Pancreas (tissue), 10 donors: ENCODE data around the gene ZSWIM5. TPM values are rescaled to one million over a fixed set of nuclear protein-coding genes. Genes with fewer than 3 reads are reported as not detected.

Experiments used
- ATAC-seq, 4 donors: fragments of 200-7000 bp; cut with Tn5 transposase; one replicate each; pipeline versions ENCODE4 v1.8.0 to v1.9.1; 2020; ENCODE audit warnings: mild to moderate bottlenecking in 4 of 4, moderate library complexity in 4 of 4
- DNase-seq, 6 donors: peaks; one replicate each; pipeline ENCODE4 v3.0.0-alpha.2; 2020
- FAIRE-seq: peaks from 2 replicates; lab custom pipeline; 2012; peaks lifted over from hg19 to GRCh38; lab: Jason Lieb, UNC
- H3K27ac ChIP-seq, 4 donors: fragments of 200-600 bp; sonication (generic); 1 replicate in 3 of 4; 2 replicates in 1 of 4; pipeline versions ENCODE4 v1.5.0 to v1.8.0; 2020
- H3K27me3 ChIP-seq, 4 donors: fragments of 200-600 bp; one replicate each; pipeline ENCODE4 v1.8.0; 2021
- H3K36me3 ChIP-seq, 3 donors: fragments of 200-600 bp; sonication (generic) in 1 of 3; one replicate each; pipeline versions ENCODE4 v1.5.0 to v1.8.0; 2020 to 2021
- H3K4me1 ChIP-seq, 3 donors: fragments of 200-600 bp; one replicate each; pipeline ENCODE4 v1.8.0; 2021
- H3K4me3 ChIP-seq, 4 donors: fragments of 200-600 bp; sonication (generic) in 2 of 4; one replicate each; pipeline versions ENCODE4 v1.5.0 to v1.8.0; 2020 to 2021
- H3K9me3 ChIP-seq, 4 donors: fragments of 200-600 bp; one replicate each; pipeline ENCODE4 v1.8.0; 2021
- CTCF ChIP-seq, 4 donors: fragments of 200-600 bp; sonication (generic) in 3 of 4; IDR thresholded peaks; one replicate each; pipeline versions ENCODE4 v1.5.0 to v1.8.0; 2021; ENCODE audit warnings: antibody characterized with exemption in 4 of 4
- WGBS, 2 donors: extraction: QIAGEN DNeasy Blood & Tissue Kit; methylation state at CpG; one replicate each; pipeline ENCODE4 v1.1.7; 2013; 5-methylcytosine and 5-hydroxymethylcytosine counted together
- intact Hi-C, 3 donors: fragments of 100-400 bp; cut with DNase I; formaldehyde crosslinking; loops; one replicate each; pipeline versions ENCODE4 v1.11.1 to v1.14.2; 2022
- polyA plus RNA-seq, 2 donors: library from polyadenylated mRNA; stranded (reverse); fragments of 200-250 nt; gene quantifications; one replicate each; pipeline ENCODE4 v1.2.3, GENCODE V29; 2013
- total RNA-seq, 6 donors: library from RNA; stranded (reverse); fragmentation: NEBNext Ultra II Directional in 4 of 6; extraction: Animal tissue kit (Norgen Biotek cat#: 25700) in 4 of 6; gene quantifications; one replicate each; pipeline versions ENCODE4 v1.2.1 to v1.2.4, GENCODE V29; 2021 to 2023
- donor health status: healthy with polysubstance abuse.
- donor health status: DM: no; HTN: no; CAD: no; lungs with moderate emphysema.
- donor health status: DM: no; HTN: no; CAD: no.
- donor health status: control.
- donor health status: control.
- donor health status: Bipolar disorder and iron deficiency.
- donor health status: DM: yes; HTN: yes; CAD: no.
- donor health status: DM: no; HTN: no; CAD: no.
- donor health status: DM: no; HTN: no; CAD: no.
- donor health status: DM: yes; HTN: yes; CAD: no.

Gene ZSWIM5
- total and polyA plus RNA-seq, 8 donors: 0.76 to 2.7 (median 2.4) TPM

DNA sequence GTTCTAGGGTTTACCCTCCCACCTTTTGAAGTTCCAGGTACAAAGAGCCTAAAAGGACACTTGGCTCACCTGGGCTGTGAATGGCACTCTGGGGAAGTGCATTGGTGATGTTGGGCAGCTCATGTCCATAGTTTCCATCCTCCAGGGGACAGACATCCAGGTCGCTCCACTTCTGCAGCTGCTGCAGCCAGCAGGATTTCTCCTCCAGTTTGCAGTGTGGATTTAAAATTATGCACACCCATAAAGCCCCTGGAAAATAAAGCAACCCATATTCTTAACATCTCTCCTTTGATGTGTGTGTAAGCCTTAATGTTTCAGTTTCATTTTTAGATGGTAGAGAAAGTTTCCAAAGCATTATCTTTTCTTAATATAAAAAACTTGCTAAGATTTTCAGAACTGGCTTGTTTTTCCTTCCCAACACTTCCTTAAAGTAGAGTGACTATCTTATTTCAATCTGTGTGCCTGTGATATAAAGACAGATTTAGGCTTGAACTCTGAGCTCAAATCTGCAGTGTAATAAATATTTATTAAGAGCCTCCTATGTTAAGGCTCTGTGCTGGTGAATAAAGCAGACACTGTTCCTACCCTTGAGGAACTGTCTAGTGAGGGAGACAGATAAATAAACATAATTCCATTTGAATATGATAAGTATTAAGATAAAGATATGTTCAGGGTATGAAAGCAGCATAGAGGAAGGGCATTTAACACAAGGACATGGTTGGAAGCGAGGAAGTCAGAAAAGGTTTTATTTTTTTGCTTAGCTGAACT, 155.2 kb downstream of the ZSWIM5 start:
- no peaks in the 10 kb centered on the region for H3K9me3 ChIP-seq
- no peaks in the 10 kb centered on the region for H3K27me3 ChIP-seq
- no peak for ATAC-seq
- FAIRE-seq: no peak
- H3K36me3 ChIP-seq: no peaks in the 10 kb centered on the region
- WGBS, 2 donors: 89 to 92% methylated on average over 2 of the region's 2 CpGs
- no peaks in the 10 kb centered on the region for H3K4me1 ChIP-seq
- no peak overlapping the region for H3K27ac ChIP-seq
- DNase-seq: no peak
- TF ChIP-seq CTCF (IDR thresholded peaks at IDR 0.05): no peak
- intact Hi-C loops: no loop called here
- H3K4me3 ChIP-seq: no peak overlapping the region

DNA sequence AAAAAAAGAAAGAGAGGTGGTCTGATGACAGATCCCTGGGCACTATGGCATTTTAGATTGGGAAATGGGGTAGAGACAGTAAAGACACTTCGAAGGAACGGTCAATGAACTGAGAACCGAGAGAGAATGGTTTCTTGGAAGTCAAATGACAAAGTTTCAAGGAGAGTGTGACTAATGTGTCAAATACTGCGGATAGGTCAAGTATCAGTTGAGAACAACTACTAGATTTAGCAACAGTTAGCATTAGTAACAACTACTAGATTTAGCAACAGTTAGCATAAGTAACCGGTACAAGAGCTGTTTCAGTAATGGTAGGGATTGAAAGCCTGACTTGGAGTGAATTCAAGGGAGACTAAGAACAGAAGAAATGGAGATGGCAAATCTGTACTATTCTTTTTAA, 159.4 kb downstream of the ZSWIM5 start:
- H3K4me1 ChIP-seq: no peaks in the 10 kb centered on the region
- H3K4me3 ChIP-seq: no peak overlapping the region
- FAIRE-seq (no peak), DNase-seq (no peak), ATAC-seq (no peak)
- TF ChIP-seq CTCF (IDR thresholded peaks at IDR 0.05): no peak
- no peaks in the 10 kb centered on the region for H3K36me3 ChIP-seq
- no peaks in the 10 kb centered on the region for H3K27me3 ChIP-seq
- no peak overlapping the region for H3K27ac ChIP-seq
- H3K9me3 ChIP-seq: no peaks in the 10 kb centered on the region
- intact Hi-C loops: no loop called here
- 95 to 97% methylated on average over 5 of the region's 5 CpGs for WGBS, 2 donors

DNA sequence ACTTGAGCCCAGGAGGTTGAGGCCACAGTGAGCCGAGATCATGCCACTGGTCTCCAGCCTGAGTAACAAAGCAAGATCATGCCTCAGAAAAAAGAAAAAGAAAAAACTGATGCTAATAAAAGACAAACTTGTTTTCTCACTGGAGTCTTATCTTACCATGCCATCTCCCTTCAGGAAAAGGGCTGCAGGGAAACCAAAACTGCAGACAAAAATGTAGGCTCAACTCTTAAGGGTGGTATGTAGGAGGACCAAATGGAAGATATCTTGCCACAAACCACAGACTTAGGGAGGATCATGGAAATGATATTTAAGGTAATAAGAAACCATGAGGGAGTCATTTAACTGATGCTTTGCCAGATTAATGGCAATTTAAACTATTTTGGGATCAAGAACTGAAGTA, 161.5 kb downstream of the ZSWIM5 start:
- Histone ChIP-seq H3K9me3 (no peaks in the 10 kb centered on the region), H3K36me3 (no peaks in the 10 kb centered on the region), H3K27me3 (no peaks in the 10 kb centered on the region), H3K4me1 (no peaks in the 10 kb centered on the region), H3K27ac (no peak overlapping the region), H3K4me3 (no peak overlapping the region)
- DNase-seq (no peak), ATAC-seq (no peak), FAIRE-seq (no peak)
- intact Hi-C loops: no loop called here
- no peak for TF ChIP-seq CTCF (IDR thresholded peaks at IDR 0.05)
- WGBS, 2 donors: 90 to 100% methylated on average over 1 of the region's 1 CpG

- FAIRE-seq: no peak
- no peaks in the 10 kb centered on the region for H3K9me3 ChIP-seq
- H3K27me3 ChIP-seq: no peaks in the 10 kb centered on the region
- no peaks in the 10 kb centered on the region for H3K36me3 ChIP-seq
- no peak for TF ChIP-seq CTCF (IDR thresholded peaks at IDR 0.05)
- 75 to 79% methylated on average over 5 of the region's 5 CpGs for WGBS, 2 donors
- H3K27ac ChIP-seq: no peak overlapping the region
- intact Hi-C loops: no loop called here
- DNase-seq: no peak
- no peak for ATAC-seq
- H3K4me3 ChIP-seq: no peak overlapping the region
- no peaks in the 10 kb centered on the region for H3K4me1 ChIP-seq
Measured at GRCh38 chr1:45043094-45043493, 163.3 kb downstream of the ZSWIM5 start.

DNA sequence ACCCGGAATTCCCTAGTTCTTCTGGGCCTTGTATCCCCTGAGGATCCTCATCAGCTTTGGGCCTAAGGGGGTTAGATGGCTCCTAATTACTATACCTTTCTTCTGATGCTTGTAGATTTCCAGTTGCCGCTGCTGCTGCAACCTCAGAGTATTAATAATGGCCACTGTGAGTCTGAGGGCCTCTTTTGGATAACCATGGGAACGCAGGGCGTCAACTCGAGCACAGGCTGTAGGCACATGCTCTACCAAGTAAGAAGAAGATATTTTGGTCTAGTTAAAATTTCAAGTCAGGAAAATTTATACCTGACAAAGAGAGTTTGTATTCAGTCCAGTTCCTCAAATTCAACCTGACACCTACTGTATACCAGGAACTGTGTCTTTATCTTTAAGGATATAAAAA, 166.1 kb downstream of the ZSWIM5 start:
- intact Hi-C loops: no loop called here
- H3K4me1 ChIP-seq: no peaks in the 10 kb centered on the region
- H3K36me3 ChIP-seq: no peaks in the 10 kb centered on the region
- FAIRE-seq (no peak), ATAC-seq (no peak), DNase-seq (no peak)
- no peaks in the 10 kb centered on the region for H3K9me3 ChIP-seq
- 96% methylated on average over 5 of the region's 5 CpGs for WGBS, 2 donors
- no peak overlapping the region for H3K27ac ChIP-seq
- no peak overlapping the region for H3K4me3 ChIP-seq
- no peaks in the 10 kb centered on the region for H3K27me3 ChIP-seq
- no peak for TF ChIP-seq CTCF (IDR thresholded peaks at IDR 0.05)
